SK-N-SH treated with all-trans-retinoic acid at 6 μM for 48 hours (cell line): ENCODE data around the gene DACT3.
A peak's percentile ranks its signal among the peaks of the same experiment; 100 is the strongest.

ENCODE experiments used
- ATAC-seq: fragments of 200-7000 bp; cut with Tn5 transposase; 3 replicates; pipeline ENCODE4 v1.9.1; 2020; ENCODE audit warnings: mild to moderate bottlenecking, moderate library complexity
- ARNTL ChIP-seq: fragments of 450-650 bp; formaldehyde crosslinking; IDR thresholded peaks from 2 replicates; pipeline ENCODE4 v1.5.0; 2020; ENCODE audit warnings: low read depth, mild to moderate bottlenecking, moderate library complexity, borderline replicate concordance
- BACH2 ChIP-seq: fragments of 250-450 bp; sonication (Bioruptor Pico); IDR thresholded peaks from 2 replicates; pipeline ENCODE4 v1.9.0; 2021; ENCODE audit warnings: mild to moderate bottlenecking, borderline replicate concordance
- CREB5 ChIP-seq: fragments of 250-450 bp; sonication (Bioruptor Pico); IDR thresholded peaks from 2 replicates; pipeline ENCODE4 v1.5.1; 2020; ENCODE audit warnings: low read depth, mild to moderate bottlenecking, moderate library complexity
- CSDC2 ChIP-seq: fragments of 250-450 bp; sonication (Bioruptor Pico); IDR thresholded peaks from 2 replicates; pipeline ENCODE4 v1.5.0; 2020; ENCODE audit warnings: mild to moderate bottlenecking, moderate library complexity
- CSRNP3 ChIP-seq: fragments of 250-450 bp; sonication (Bioruptor Pico); IDR thresholded peaks from 2 replicates; pipeline ENCODE4 v1.5.1; 2021; ENCODE audit warnings: mild to moderate bottlenecking, moderate library complexity
- ESRRG ChIP-seq: fragments of 250-450 bp; sonication (Bioruptor Pico); IDR thresholded peaks from 2 replicates; pipeline ENCODE4 v1.6.1; 2021; ENCODE audit warnings: mild to moderate bottlenecking
- GLIS3 ChIP-seq: fragments of 250-450 bp; sonication (Bioruptor Pico); IDR thresholded peaks from 2 replicates; pipeline ENCODE4 v1.5.0; 2020; ENCODE audit warnings: mild to moderate bottlenecking, moderate library complexity
- ISL1 ChIP-seq: fragments of 250-450 bp; sonication (Bioruptor Pico); IDR thresholded peaks from 2 replicates; pipeline ENCODE4 v2.1.2; 2022; ENCODE audit warnings: mild to moderate bottlenecking, moderate library complexity
- OSR1 ChIP-seq: fragments of 250-450 bp; sonication (Bioruptor Pico); IDR thresholded peaks from 2 replicates; pipeline ENCODE4 v1.8.0; 2022; ENCODE audit warnings: moderate library complexity, mild to moderate bottlenecking, inconsistent platforms
- PATZ1 ChIP-seq: fragments of 250-450 bp; sonication (Bioruptor Pico); IDR thresholded peaks from 2 replicates; pipeline ENCODE4 v1.8.0; 2020; ENCODE audit warnings: mild to moderate bottlenecking, moderate library complexity, borderline replicate concordance
- PPARA ChIP-seq: fragments of 250-450 bp; sonication (Bioruptor Pico); IDR thresholded peaks from 2 replicates; pipeline ENCODE4 v1.5.0; 2020; ENCODE audit warnings: mild to moderate bottlenecking, borderline replicate concordance
- RARB ChIP-seq: fragments of 250-450 bp; sonication (Bioruptor Pico); IDR thresholded peaks from 2 replicates; pipeline ENCODE4 v1.8.0; 2021; ENCODE audit warnings: mild to moderate bottlenecking, moderate library complexity
- SNAI2 ChIP-seq: fragments of 250-450 bp; sonication (Bioruptor Pico); IDR thresholded peaks from 2 replicates; pipeline ENCODE4 v1.5.0; 2020; ENCODE audit warnings: mild to moderate bottlenecking, moderate library complexity
- TCF4 ChIP-seq: fragments of 250-450 bp; sonication (Bioruptor Pico); IDR thresholded peaks from 2 replicates; pipeline ENCODE4 v1.8.0; 2021; ENCODE audit warnings: mild to moderate bottlenecking, moderate library complexity, borderline replicate concordance
- TOX ChIP-seq: fragments of 250-450 bp; sonication (Bioruptor Pico); IDR thresholded peaks from 2 replicates; pipeline ENCODE4 v1.8.0; 2021; ENCODE audit warnings: mild to moderate bottlenecking, moderate library complexity, borderline replicate concordance
- TSHZ2 ChIP-seq: fragments of 250-450 bp; sonication (Bioruptor Pico); IDR thresholded peaks from 2 replicates; pipeline ENCODE4 v1.5.0; 2020; ENCODE audit warnings: mild to moderate bottlenecking, moderate library complexity
- ZFP3 ChIP-seq: fragments of 250-450 bp; sonication (Bioruptor Pico); IDR thresholded peaks from 2 replicates; pipeline ENCODE4 v1.5.0; 2020; ENCODE audit warnings: mild to moderate bottlenecking, moderate library complexity
- ZNF70 ChIP-seq: fragments of 450-650 bp; formaldehyde crosslinking; IDR thresholded peaks from 2 replicates; pipeline ENCODE4 v1.5.0; 2020; ENCODE audit warnings: mild to moderate bottlenecking, moderate library complexity
- ZNF8 ChIP-seq: fragments of 450-650 bp; formaldehyde crosslinking; IDR thresholded peaks from 2 replicates; pipeline ENCODE4 v1.5.0; 2020; ENCODE audit warnings: mild to moderate bottlenecking, moderate library complexity

The DACT3 gene

GRCh38 chr19:46615966-46616365, 45.0 kb downstream of the DACT3 start:
- TF ChIP-seq OSR1 (no peak), PPARA (no peak), ZFP3 (CRISPR knock-in tag) (no peak), RARB (no peak), ZNF8 (CRISPR knock-in tag) (no peak), CREB5 (CRISPR knock-in tag) (no peak), CSRNP3 (CRISPR knock-in tag) (no peak)
- TF ChIP-seq, all 23 proteins: peak for 0
- no peak for ATAC-seq

- TF ChIP-seq PATZ1 (CRISPR knock-in tag), result no peak
- TF ChIP-seq ZNF70 (CRISPR knock-in tag), result no peak
- no peak for TF ChIP-seq TSHZ2 (CRISPR knock-in tag)
- no peak for TF ChIP-seq ZNF8 (CRISPR knock-in tag)
- TF ChIP-seq ESRRG (CRISPR knock-in tag), result no peak
- TF ChIP-seq PPARA, result no peak
- no peak for TF ChIP-seq ARNTL (CRISPR knock-in tag)
- no peak for TF ChIP-seq TCF4
- no peak for TF ChIP-seq GLIS3 (CRISPR knock-in tag)
- no peak for TF ChIP-seq SNAI2 (CRISPR knock-in tag)
- peak; percentile 91 for ATAC-seq
Observed at GRCh38 chr19:46614114-46614722, 46.8 kb downstream of the DACT3 start.

GRCh38 chr19:46613525-46613924, 47.5 kb downstream of the DACT3 start:
- ATAC-seq, result no peak
- TF ChIP-seq ISL1 (CRISPR knock-in tag), result no peak
- no peak for TF ChIP-seq TOX (CRISPR knock-in tag)
- no peak for TF ChIP-seq ARNTL (CRISPR knock-in tag)
- TF ChIP-seq RARB, result no peak
- TF ChIP-seq OSR1, result no peak
- TF ChIP-seq ZNF8 (CRISPR knock-in tag), result no peak
- no peak for TF ChIP-seq SNAI2 (CRISPR knock-in tag)
- TF ChIP-seq PPARA, result no peak
- TF ChIP-seq BACH2 (CRISPR knock-in tag), result no peak
- TF ChIP-seq CSRNP3 (CRISPR knock-in tag), result no peak
- TF ChIP-seq CREB5 (CRISPR knock-in tag), result no peak
- TF ChIP-seq TCF4, result no peak
- no peak for TF ChIP-seq ZNF70 (CRISPR knock-in tag)
- TF ChIP-seq CSDC2 (CRISPR knock-in tag), result no peak
